ENCODE results near the gene CD1C. TPM values are rescaled to one million over a fixed set of nuclear protein-coding genes. Genes with fewer than 3 reads are reported as not detected.

The CD1C gene
- total RNA-seq (ENCODE audit: unreplicated experiment): not detected
- long read RNA-seq: 0 reads

GRCh38 chr1:158289811-158290210 is at the start of gene CD1C:
Gene CD1C, plus strand, starts transcription at chr1:158289923. Its CDS starts 142 bp downstream, at chr1:158290065.
- Mint-ChIP-seq H3K36me3 (ENCODE audit: low read depth, unreplicated experiment) (no peaks in the 10 kb centered on the region), H3K9me3 (ENCODE audit: unreplicated experiment) (no peaks in the 10 kb centered on the region), H3K27ac (ENCODE audit: unreplicated experiment) (no peak within 1 kb of the TSS), H3K4me3 (ENCODE audit: unreplicated experiment) (no peak within 1 kb of the TSS), H3K27me3 (ENCODE audit: unreplicated experiment) (peaks cover 5% of the 10 kb centered on the region), H3K4me1 (ENCODE audit: unreplicated experiment) (peaks cover 7% of the 10 kb centered on the region)
- no peak for TF ChIP-seq CTCF (IDR thresholded peaks at IDR 0.05; ENCODE audit: unreplicated experiment)
- DNase-seq (ENCODE audit: low spot score): no peak

GRCh38 chr1:158246650-158247049 is 43.1 kb upstream of the CD1C start:
- Mint-ChIP-seq H3K27ac (ENCODE audit: unreplicated experiment) (no peak overlapping the region), H3K4me1 (ENCODE audit: unreplicated experiment) (peaks cover 3% of the 10 kb centered on the region), H3K4me3 (ENCODE audit: unreplicated experiment) (no peak overlapping the region), H3K27me3 (ENCODE audit: unreplicated experiment) (no peaks in the 10 kb centered on the region), H3K9me3 (ENCODE audit: unreplicated experiment) (no peaks in the 10 kb centered on the region), H3K36me3 (ENCODE audit: low read depth, unreplicated experiment) (no peaks in the 10 kb centered on the region)
- TF ChIP-seq CTCF (IDR thresholded peaks at IDR 0.05; ENCODE audit: unreplicated experiment): no peak
- DNase-seq (ENCODE audit: low spot score): no peak

- no peak overlapping the region for H3K4me3 Mint-ChIP-seq (ENCODE audit: unreplicated experiment)
- no peak for DNase-seq (ENCODE audit: low spot score)
- TF ChIP-seq CTCF (IDR thresholded peaks at IDR 0.05; ENCODE audit: unreplicated experiment): no peak
- H3K9me3 Mint-ChIP-seq (ENCODE audit: unreplicated experiment): no peaks in the 10 kb centered on the region
- no peaks in the 10 kb centered on the region for H3K27me3 Mint-ChIP-seq (ENCODE audit: unreplicated experiment)
- H3K36me3 Mint-ChIP-seq (ENCODE audit: low read depth, unreplicated experiment): no peaks in the 10 kb centered on the region
- H3K4me1 Mint-ChIP-seq (ENCODE audit: unreplicated experiment): peaks cover 3% of the 10 kb centered on the region
- no peak overlapping the region for H3K27ac Mint-ChIP-seq (ENCODE audit: unreplicated experiment)
Observed at GRCh38 chr1:158248118-158248517, 41.6 kb upstream of the CD1C start.

GRCh38 chr1:158248771-158249170 is 41.0 kb upstream of the CD1C start:
- no peak for TF ChIP-seq CTCF (IDR thresholded peaks at IDR 0.05; ENCODE audit: unreplicated experiment)
- DNase-seq (ENCODE audit: low spot score): no peak
- Mint-ChIP-seq H3K4me1 (ENCODE audit: unreplicated experiment) (peaks cover 3% of the 10 kb centered on the region), H3K4me3 (ENCODE audit: unreplicated experiment) (no peak overlapping the region), H3K27ac (ENCODE audit: unreplicated experiment) (no peak overlapping the region), H3K27me3 (ENCODE audit: unreplicated experiment) (no peaks in the 10 kb centered on the region), H3K36me3 (ENCODE audit: low read depth, unreplicated experiment) (no peaks in the 10 kb centered on the region), H3K9me3 (ENCODE audit: unreplicated experiment) (no peaks in the 10 kb centered on the region)

- Mint-ChIP-seq H3K27me3 (ENCODE audit: unreplicated experiment) (no peaks in the 10 kb centered on the region), H3K27ac (ENCODE audit: unreplicated experiment) (no peak overlapping the region), H3K9me3 (ENCODE audit: unreplicated experiment) (no peaks in the 10 kb centered on the region), H3K4me1 (ENCODE audit: unreplicated experiment) (peaks cover 3% of the 10 kb centered on the region), H3K4me3 (ENCODE audit: unreplicated experiment) (no peak overlapping the region), H3K36me3 (ENCODE audit: low read depth, unreplicated experiment) (no peaks in the 10 kb centered on the region)
- DNase-seq (ENCODE audit: low spot score): no peak
- TF ChIP-seq CTCF (IDR thresholded peaks at IDR 0.05; ENCODE audit: unreplicated experiment): no peak
Observed at GRCh38 chr1:158249646-158250045, 40.1 kb upstream of the CD1C start.
